Ascending aorta (tissue), 2 donors: ENCODE data around the gene ZMAT3. TPM values are rescaled to one million over a fixed set of nuclear protein-coding genes. Genes with fewer than 3 reads are reported as not detected.
"Not testable (repeated sequence)": the region's sequence is repeated elsewhere in the genome, so short reads cannot be mapped to it uniquely, and the experiment has no call there.

Experiments
- DNase-seq, 2 donors: peaks; one replicate each; pipeline ENCODE4 v3.0.0-alpha.2; 2019; ENCODE audit warnings: low spot score in 2 of 2
- H3K27ac ChIP-seq, 2 donors: fragments of 200-600 bp; sonication (generic); one replicate each; pipeline ENCODE4 v1.5.1; 2016 to 2017; ENCODE audit warnings: mild to moderate bottlenecking in 1 of 2
- H3K27me3 ChIP-seq: fragments of 200-600 bp; sonication (generic); one replicate; pipeline ENCODE4 v1.5.1; 2017
- H3K36me3 ChIP-seq, 2 donors: fragments of 200-600 bp; sonication (generic); one replicate each; pipeline ENCODE4 v1.5.1; 2016
- H3K4me1 ChIP-seq, 2 donors: fragments of 200-600 bp; sonication (generic); one replicate each; pipeline ENCODE4 v1.5.1; 2016 to 2017; ENCODE audit warnings: mild to moderate bottlenecking in 1 of 2
- H3K4me3 ChIP-seq, 2 donors: fragments of 200-600 bp; sonication (generic); one replicate each; pipeline ENCODE4 v1.5.1; 2016 to 2017; ENCODE audit warnings: mild to moderate bottlenecking in 1 of 2
- H3K9me3 ChIP-seq, 2 donors: fragments of 200-600 bp; sonication (generic); one replicate each; pipeline ENCODE4 v1.5.1; 2016
- CTCF ChIP-seq, 3 experiments: fragments of 200-600 bp in 2 of 3; fragments of 450-650 bp in 1 of 3; sonication (generic) in 2 of 3; IDR thresholded peaks; one replicate each; pipeline ENCODE4 v1.5.1; 2016 to 2019; ENCODE audit warnings: antibody characterized with exemption in 3 of 3, mild to moderate bottlenecking in 1 of 3, moderate library complexity in 1 of 3
- intact Hi-C: fragments of 100-400 bp; cut with DNase I; formaldehyde crosslinking; loops from one replicate; pipeline ENCODE4 v1.15.1; 2023
- total RNA-seq: library from RNA; depleted of rRNA; stranded (reverse); fragments of >200 nt; gene quantifications from one replicate; pipeline ENCODE4 v1.1.0, GENCODE V29; 2016

The ZMAT3 gene
- total RNA-seq, 1 donor from 2014 or later = 38.0 TPM

GRCh38 chr3:179037351-179037750 lies 34.3 kb downstream of the ZMAT3 start:
- Histone ChIP-seq H3K27me3 (no peaks in the 10 kb centered on the region), H3K4me3 (no peak overlapping the region), H3K27ac (peak overlapping the region in 1 of 2 donors; percentile 17), H3K9me3 (no peaks in the 10 kb centered on the region), H3K36me3 (no peaks in the 10 kb centered on the region), H3K4me1 (peaks cover 0 to 4% of the 10 kb centered on the region in 2 donors)
- TF ChIP-seq CTCF (IDR thresholded peaks at IDR 0.05) = no peak
- DNase-seq = peak in 1 of 2 donors; percentile 83
- intact Hi-C loops = no loop called here

DNA sequence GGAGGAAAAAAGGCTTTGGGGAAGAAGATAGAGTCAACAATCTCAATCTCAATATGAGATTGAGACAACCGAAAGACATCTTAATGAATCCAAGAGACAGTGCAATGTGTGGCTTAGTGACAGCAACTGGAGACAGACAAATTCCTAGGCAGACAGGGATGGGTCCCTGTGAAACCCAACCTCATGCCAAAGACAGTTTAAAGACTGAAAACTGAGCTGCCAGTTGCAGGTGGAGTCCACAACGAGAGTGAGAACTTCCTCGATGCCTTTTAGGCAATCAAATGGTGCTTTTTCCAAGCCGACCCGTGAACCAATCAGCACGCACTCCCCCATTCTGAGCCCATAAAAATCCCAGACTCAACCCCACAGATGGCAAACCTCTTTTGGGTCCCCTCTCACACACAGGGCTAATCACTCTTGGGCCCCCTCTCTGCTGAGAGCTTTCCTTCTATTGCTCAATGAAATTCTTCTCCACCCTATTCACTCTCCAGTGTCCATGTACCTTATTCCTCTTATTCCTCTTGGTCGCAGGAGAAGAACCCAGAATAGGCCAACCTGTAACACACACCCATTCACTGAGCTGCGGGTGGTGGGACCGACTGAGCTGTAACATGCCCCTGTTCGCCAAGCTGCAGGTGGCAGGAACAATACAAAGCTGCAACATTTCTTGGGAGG lies 34.8 kb downstream of the ZMAT3 start:
- H3K9me3 ChIP-seq = no peaks in the 10 kb centered on the region
- H3K27me3 ChIP-seq = no peaks in the 10 kb centered on the region
- H3K27ac ChIP-seq = no peak overlapping the region
- peaks cover 0 to 4% of the 10 kb centered on the region in 2 donors for H3K4me1 ChIP-seq
- intact Hi-C loops = no loop called here
- H3K36me3 ChIP-seq = no peaks in the 10 kb centered on the region
- no peak for DNase-seq
- TF ChIP-seq CTCF (IDR thresholded peaks at IDR 0.05) = no peak
- H3K4me3 ChIP-seq = no peak overlapping the region

DNA sequence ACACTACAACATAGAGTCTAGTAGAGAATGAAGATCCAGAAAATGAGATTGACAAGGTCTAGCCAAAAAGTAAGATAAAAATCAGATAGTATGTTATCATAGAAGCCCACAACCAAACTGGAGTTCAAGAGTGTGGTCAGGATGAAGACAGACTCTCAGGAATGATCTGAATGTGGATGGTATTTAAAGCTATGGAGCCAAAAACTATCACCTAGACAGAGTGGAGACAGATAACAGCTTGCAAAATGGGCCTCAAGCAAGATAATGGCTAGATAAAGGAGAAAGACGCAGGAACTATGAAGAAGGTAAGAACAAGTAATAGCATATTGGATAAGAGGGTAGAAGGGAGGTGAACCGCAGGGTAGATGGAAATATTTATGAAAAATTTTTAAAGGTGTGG lies 35.4 kb downstream of the ZMAT3 start:
- no peak overlapping the region for H3K27ac ChIP-seq
- TF ChIP-seq CTCF (IDR thresholded peaks at IDR 0.05) = no peak
- H3K27me3 ChIP-seq = no peaks in the 10 kb centered on the region
- no peak for DNase-seq
- no peak overlapping the region for H3K4me3 ChIP-seq
- intact Hi-C loops = no loop called here
- H3K4me1 ChIP-seq = peaks cover 0 to 4% of the 10 kb centered on the region in 2 donors
- H3K9me3 ChIP-seq = no peaks in the 10 kb centered on the region
- no peaks in the 10 kb centered on the region for H3K36me3 ChIP-seq

DNA sequence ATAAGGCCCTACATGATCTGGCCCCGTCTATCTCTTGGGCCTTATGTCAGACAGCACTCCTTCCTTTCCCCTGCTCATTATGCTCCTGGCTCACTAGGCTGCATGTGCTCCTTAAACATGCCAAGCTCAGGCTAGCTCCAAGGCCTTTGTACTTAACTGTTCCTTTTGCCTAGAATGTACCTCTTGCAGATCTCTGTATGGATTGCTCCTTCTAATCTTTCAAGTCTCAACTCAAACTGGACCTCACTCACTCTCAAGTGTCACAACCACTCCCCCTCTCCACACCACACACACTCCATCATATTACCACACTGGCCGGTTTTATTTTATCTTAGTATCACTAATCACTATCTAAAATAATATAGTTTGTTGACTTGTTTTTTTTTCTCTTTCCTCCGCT lies 36.4 kb downstream of the ZMAT3 start:
- Histone ChIP-seq H3K27me3 (no peaks in the 10 kb centered on the region), H3K27ac (no peak overlapping the region), H3K9me3 (no peaks in the 10 kb centered on the region), H3K4me1 (peaks cover 0 to 4% of the 10 kb centered on the region in 2 donors), H3K36me3 (no peaks in the 10 kb centered on the region), H3K4me3 (no peak overlapping the region)
- no peak for DNase-seq
- TF ChIP-seq CTCF (IDR thresholded peaks at IDR 0.05) = no peak
- intact Hi-C loops = no loop called here

DNA sequence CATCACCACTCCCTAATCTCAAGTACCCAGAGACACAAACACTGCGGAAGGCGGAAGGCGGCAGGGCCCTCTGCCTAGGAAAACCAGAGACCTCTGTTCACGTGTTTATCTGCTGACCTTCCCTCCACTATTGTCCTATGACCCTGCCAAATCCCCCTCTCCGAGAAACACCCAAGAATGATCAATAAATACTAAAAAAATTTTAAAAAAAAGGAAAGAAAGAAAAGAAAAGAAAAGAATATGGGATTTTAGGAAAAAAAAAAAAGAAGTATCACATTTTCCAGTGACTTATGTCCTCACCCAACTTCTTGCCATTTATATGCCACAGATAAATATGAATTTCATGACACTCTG lies 38.3 kb downstream of the ZMAT3 start:
- H3K36me3 ChIP-seq, H3K4me3 ChIP-seq, intact Hi-C loops, H3K4me1 ChIP-seq, DNase-seq, H3K9me3 ChIP-seq, H3K27ac ChIP-seq, H3K27me3 ChIP-seq: not testable (repeated sequence)

GRCh38 chr3:179032454-179033303 lies 38.9 kb downstream of the ZMAT3 start:
- H3K9me3 ChIP-seq, DNase-seq, H3K27me3 ChIP-seq, H3K4me1 ChIP-seq, H3K4me3 ChIP-seq, intact Hi-C loops, H3K27ac ChIP-seq, H3K36me3 ChIP-seq: not testable (repeated sequence)
